ENCODE measurements around the gene FAM83G. TPM values are rescaled to one million over a fixed set of nuclear protein-coding genes. Genes with fewer than 3 reads are reported as not detected.

The FAM83G gene
- total RNA-seq, 2 experiments from 2014 or later: 2.9 to 3.0 TPM

DNA sequence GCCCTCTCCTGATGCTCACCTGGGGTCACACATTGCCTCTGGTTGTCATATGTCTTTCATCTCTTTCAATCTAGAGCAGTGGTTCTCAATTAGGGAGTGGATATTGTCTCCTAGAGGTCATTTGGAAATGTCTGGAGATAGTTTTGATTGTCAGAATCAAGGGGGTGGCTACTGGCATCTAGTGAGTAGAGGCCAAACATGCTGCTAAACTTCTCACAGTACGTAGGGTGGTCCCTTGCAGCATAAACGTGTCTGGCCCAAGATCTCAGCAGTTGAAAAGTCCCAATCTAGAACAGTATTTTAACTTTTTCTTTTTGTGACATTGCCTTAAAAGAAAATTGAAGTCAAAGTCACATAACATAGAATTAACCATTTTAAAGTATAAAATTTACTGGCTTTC, 83.1 kb downstream of the FAM83G start:
- intact Hi-C loops (cut with DNase I, micrococcal nuclease): no loop called here
- peaks cover 50% of the 10 kb centered on the region for H3K36me3 Mint-ChIP-seq (ENCODE audit: low read depth)
- no peak for DNase-seq
- TF ChIP-seq, protein P1, sequence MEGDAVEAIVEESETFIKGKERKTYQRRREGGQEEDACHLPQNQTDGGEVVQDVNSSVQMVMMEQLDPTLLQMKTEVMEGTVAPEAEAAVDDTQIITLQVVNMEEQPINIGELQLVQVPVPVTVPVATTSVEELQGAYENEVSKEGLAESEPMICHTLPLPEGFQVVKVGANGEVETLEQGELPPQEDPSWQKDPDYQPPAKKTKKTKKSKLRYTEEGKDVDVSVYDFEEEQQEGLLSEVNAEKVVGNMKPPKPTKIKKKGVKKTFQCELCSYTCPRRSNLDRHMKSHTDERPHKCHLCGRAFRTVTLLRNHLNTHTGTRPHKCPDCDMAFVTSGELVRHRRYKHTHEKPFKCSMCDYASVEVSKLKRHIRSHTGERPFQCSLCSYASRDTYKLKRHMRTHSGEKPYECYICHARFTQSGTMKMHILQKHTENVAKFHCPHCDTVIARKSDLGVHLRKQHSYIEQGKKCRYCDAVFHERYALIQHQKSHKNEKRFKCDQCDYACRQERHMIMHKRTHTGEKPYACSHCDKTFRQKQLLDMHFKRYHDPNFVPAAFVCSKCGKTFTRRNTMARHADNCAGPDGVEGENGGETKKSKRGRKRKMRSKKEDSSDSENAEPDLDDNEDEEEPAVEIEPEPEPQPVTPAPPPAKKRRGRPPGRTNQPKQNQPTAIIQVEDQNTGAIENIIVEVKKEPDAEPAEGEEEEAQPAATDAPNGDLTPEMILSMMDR (IDR thresholded peaks at IDR 0.05): no peak
- ChIA-PET CTCF (no interaction called here), POLR2A (interaction anchor here (1.3 kb wide), 1 partner anchor 20 kb away, joined by 3 read pairs; no protein-coding TSS in a partner anchor)
- no peak overlapping the region for H3K4me3 ChIP-seq (ENCODE audit: low read length)
- peak overlapping the region; percentile 55 for H3K4me3 Mint-ChIP-seq
- H3K27ac ChIP-seq (ENCODE audit: low read depth in 1 of 2, low read length in 2 of 2): no peak overlapping the region
- no peak for ATAC-seq (ENCODE audit: poor library complexity)
- peak overlapping the region; percentile 81 for H3K27ac Mint-ChIP-seq
- H3K4me1 Mint-ChIP-seq (ENCODE audit: low read depth): peaks cover 77% of the 10 kb centered on the region
- H3K36me3 ChIP-seq (ENCODE audit: insufficient read depth, low read length): peaks cover 24% of the 10 kb centered on the region
- no peaks in the 10 kb centered on the region for H3K9me3 ChIP-seq (ENCODE audit: control insufficient read depth in 1 of 2, insufficient read depth in 1 of 2, low read length in 2 of 2)
- no peaks in the 10 kb centered on the region for H3K9me3 Mint-ChIP-seq
- no peaks in the 10 kb centered on the region for H3K27me3 Mint-ChIP-seq
- H3K4me1 ChIP-seq (ENCODE audit: insufficient read depth, low read length): peaks cover 58% of the 10 kb centered on the region
- no peaks in the 10 kb centered on the region for H3K27me3 ChIP-seq (ENCODE audit: control insufficient read depth in 1 of 2, insufficient read depth in 2 of 2, low read length in 2 of 2)

DNA sequence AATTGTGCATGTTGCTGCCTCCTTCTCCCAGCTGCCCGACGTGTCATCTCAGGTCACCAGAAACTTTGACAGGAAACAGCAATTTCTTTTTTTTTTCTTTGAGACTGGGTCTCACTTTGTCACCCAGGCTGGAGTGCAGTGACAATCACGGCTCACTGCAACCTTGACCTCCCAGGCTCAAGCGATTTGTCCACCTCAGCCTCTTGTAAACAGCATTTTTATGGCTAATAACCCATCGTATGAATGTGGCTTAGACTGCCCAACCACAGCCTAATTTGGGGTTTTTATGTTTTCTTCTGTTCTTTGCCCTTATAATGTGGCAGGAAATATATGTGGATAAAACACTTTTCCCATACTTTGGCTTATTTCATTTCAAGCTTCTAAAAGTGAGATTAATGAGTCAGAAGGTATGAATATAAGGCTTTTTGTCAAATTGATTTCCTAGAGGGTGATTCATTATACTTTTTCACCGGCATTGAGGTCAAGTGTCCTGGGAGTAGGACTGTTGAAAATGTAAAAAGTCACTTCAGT, 83.6 kb downstream of the FAM83G start:
- ChIA-PET CTCF (no interaction called here), POLR2A (interaction anchor here (0.6 to 1.3 kb wide), 3 partner anchors 20 to 962 kb away, joined by 3 to 14 read pairs (median 3); no protein-coding TSS in a partner anchor)
- ATAC-seq (ENCODE audit: poor library complexity) (peak; percentile 54), DNase-seq (peak in 5 of 14 experiments; percentile 16 to 44 (median 26))
- H3K4me1 Mint-ChIP-seq (ENCODE audit: low read depth): peaks cover 74% of the 10 kb centered on the region
- no peaks in the 10 kb centered on the region for H3K27me3 ChIP-seq (ENCODE audit: control insufficient read depth in 1 of 2, insufficient read depth in 2 of 2, low read length in 2 of 2)
- H3K4me3 ChIP-seq (ENCODE audit: low read length): no peak overlapping the region
- H3K9me3 Mint-ChIP-seq: no peaks in the 10 kb centered on the region
- no peaks in the 10 kb centered on the region for H3K27me3 Mint-ChIP-seq
- intact Hi-C loops (cut with DNase I, micrococcal nuclease): loop anchor here in 1 of 2 experiments (1.0 kb wide), 1 partner anchor 36 kb away; no protein-coding TSS in a partner anchor
- TF ChIP-seq, protein P1 (IDR thresholded peaks at IDR 0.05): no peak
- H3K36me3 ChIP-seq (ENCODE audit: insufficient read depth, low read length): peaks cover 28% of the 10 kb centered on the region
- H3K4me3 Mint-ChIP-seq: peak overlapping the region; percentile 55
- H3K9me3 ChIP-seq (ENCODE audit: control insufficient read depth in 1 of 2, insufficient read depth in 1 of 2, low read length in 2 of 2): no peaks in the 10 kb centered on the region
- H3K27ac ChIP-seq (ENCODE audit: low read depth in 1 of 2, low read length in 2 of 2): no peak overlapping the region
- peak overlapping the region; percentile 81 for H3K27ac Mint-ChIP-seq
- peaks cover 55% of the 10 kb centered on the region for H3K36me3 Mint-ChIP-seq (ENCODE audit: low read depth)
- peaks cover 53% of the 10 kb centered on the region for H3K4me1 ChIP-seq (ENCODE audit: insufficient read depth, low read length)

DNA sequence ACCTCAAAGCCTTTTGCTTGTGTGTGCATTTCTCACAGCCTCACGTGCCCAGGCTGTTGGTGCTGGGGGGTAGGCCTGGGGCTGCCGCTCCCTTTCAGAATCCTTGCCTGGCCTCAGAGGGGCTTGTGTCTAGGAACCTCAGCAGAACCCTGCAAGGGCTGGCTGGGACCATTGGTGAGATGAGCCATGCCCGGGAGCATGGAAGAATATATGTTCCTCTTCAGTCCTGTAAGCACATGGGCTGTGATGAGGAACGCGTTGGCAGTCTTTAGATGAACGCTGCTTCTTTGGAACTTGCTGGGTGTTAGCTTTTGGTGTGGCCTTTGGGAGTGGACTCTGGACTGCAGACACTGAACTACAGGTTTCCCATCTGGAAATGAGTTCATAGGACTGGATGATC, 84.6 kb downstream of the FAM83G start:
- Histone ChIP-seq H3K4me1 (ENCODE audit: insufficient read depth, low read length) (peaks cover 43% of the 10 kb centered on the region), H3K27ac (ENCODE audit: low read depth in 1 of 2, low read length in 2 of 2) (no peak overlapping the region), H3K27me3 (ENCODE audit: control insufficient read depth in 1 of 2, insufficient read depth in 2 of 2, low read length in 2 of 2) (no peaks in the 10 kb centered on the region), H3K9me3 (ENCODE audit: control insufficient read depth in 1 of 2, insufficient read depth in 1 of 2, low read length in 2 of 2) (no peaks in the 10 kb centered on the region), H3K4me3 (ENCODE audit: low read length) (no peak overlapping the region), H3K36me3 (ENCODE audit: insufficient read depth, low read length) (peaks cover 33% of the 10 kb centered on the region)
- ChIA-PET POLR2A (no interaction called here), CTCF (no interaction called here)
- Mint-ChIP-seq H3K36me3 (ENCODE audit: low read depth) (peaks cover 60% of the 10 kb centered on the region), H3K4me3 (peak overlapping the region; percentile 39), H3K27ac (peak overlapping the region; percentile 69), H3K9me3 (no peaks in the 10 kb centered on the region), H3K4me1 (ENCODE audit: low read depth) (peaks cover 70% of the 10 kb centered on the region), H3K27me3 (no peaks in the 10 kb centered on the region)
- intact Hi-C loops (cut with DNase I, micrococcal nuclease): loop anchor here in 1 of 2 experiments (1.0 kb wide), 1 partner anchor 37 kb away; no protein-coding TSS in a partner anchor
- TF ChIP-seq, protein P1 (IDR thresholded peaks at IDR 0.05): no peak
- DNase-seq (no peak), ATAC-seq (ENCODE audit: poor library complexity) (no peak)

Other genes with a start within 250 kb of the FAM83G start
- gene TVP23B, start 223.6 kb downstream of the FAM83G start, total RNA-seq: 10 to 100 TPM; 13.9 to 18.9 TPM
- 10 to 100 TPM; 24.9 to 25.5 TPM for gene PRPSAP2, start 146.6 kb downstream of the FAM83G start, total RNA-seq
- not detected for gene SLC5A10, start 52.6 kb downstream of the FAM83G start, total RNA-seq
- 10 to 100 TPM; 20.1 to 20.4 TPM for gene GRAP, start 42.2 kb upstream of the FAM83G start, total RNA-seq
- gene GRAPL, start 122.8 kb upstream of the FAM83G start, total RNA-seq: 10 to 100 TPM; 23.7 to 26.2 TPM
- gene EPN2, start 232.6 kb upstream of the FAM83G start, total RNA-seq: 10 to 100 TPM; 11.9 to 12.3 TPM